OCI-LY1 (cell line): ENCODE data around the gene DMD.

Experiments used
- EZH2 ChIP-seq: fragments of 200-600 bp; sonication (generic), shearing (Covaris generic); IDR thresholded peaks from 2 replicates; pipeline ENCODE4 v1.8.0; 2017; ENCODE audit warnings: borderline replicate concordance, mixed run types, mild to moderate bottlenecking, antibody characterized with exemption, low read length, moderate library complexity, mixed read lengths
- TF ChIP-seq, protein P1 (sequence below): fragments of 200-600 bp; sonication (generic), shearing (Covaris generic); IDR thresholded peaks from 2 replicates; pipeline ENCODE4 v1.5.1; 2017; ENCODE audit warnings: mild to moderate bottlenecking, antibody characterized with exemption, low read length, moderate library complexity, mixed read lengths

DNA sequence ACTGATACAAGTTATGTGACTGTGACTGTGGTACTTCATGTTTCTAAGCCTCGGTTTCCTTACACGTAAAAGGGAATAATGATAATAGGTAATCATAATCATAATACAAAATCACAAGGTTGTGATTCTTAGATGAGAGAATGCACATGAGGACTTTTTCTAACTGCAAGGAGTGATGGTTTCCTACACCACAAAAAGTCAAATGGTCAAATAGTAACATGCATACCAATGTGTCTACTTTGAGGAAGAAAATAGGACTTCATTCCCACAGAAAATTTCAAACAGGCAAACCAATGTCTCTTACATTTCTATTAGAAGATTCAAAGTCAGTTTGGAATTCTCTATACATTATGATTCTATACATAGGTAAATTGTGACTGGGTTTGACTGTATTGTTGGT is 1770.8 kb downstream of the DMD start:
- TF ChIP-seq, protein P1, sequence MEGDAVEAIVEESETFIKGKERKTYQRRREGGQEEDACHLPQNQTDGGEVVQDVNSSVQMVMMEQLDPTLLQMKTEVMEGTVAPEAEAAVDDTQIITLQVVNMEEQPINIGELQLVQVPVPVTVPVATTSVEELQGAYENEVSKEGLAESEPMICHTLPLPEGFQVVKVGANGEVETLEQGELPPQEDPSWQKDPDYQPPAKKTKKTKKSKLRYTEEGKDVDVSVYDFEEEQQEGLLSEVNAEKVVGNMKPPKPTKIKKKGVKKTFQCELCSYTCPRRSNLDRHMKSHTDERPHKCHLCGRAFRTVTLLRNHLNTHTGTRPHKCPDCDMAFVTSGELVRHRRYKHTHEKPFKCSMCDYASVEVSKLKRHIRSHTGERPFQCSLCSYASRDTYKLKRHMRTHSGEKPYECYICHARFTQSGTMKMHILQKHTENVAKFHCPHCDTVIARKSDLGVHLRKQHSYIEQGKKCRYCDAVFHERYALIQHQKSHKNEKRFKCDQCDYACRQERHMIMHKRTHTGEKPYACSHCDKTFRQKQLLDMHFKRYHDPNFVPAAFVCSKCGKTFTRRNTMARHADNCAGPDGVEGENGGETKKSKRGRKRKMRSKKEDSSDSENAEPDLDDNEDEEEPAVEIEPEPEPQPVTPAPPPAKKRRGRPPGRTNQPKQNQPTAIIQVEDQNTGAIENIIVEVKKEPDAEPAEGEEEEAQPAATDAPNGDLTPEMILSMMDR: no peak
- TF ChIP-seq EZH2: no peak
